WERI-Rb-1 (cell line): ENCODE measurements around the gene TBCD.
"Not testable (repeated sequence)": the region's sequence is repeated elsewhere in the genome, so short reads cannot be mapped to it uniquely, and the experiment has no call there.

Experiments
- DNase-seq: peaks from one replicate; pipeline ENCODE4 v3.0.0-alpha.2; 2020
- H3K27ac ChIP-seq: fragments of 250-450 bp; sonication (Bioruptor Pico); 2 replicates; pipeline ENCODE4 v1.5.1; 2020; ENCODE audit warnings: mild to moderate bottlenecking, moderate library complexity
- H3K27me3 ChIP-seq: fragments of 250-450 bp; sonication (Bioruptor Pico); 2 replicates; pipeline ENCODE4 v1.5.1; 2021; ENCODE audit warnings: mild to moderate bottlenecking, low read depth, moderate library complexity; ENCODE audit not compliant: insufficient read depth, severe bottlenecking
- H3K36me3 ChIP-seq: fragments of 250-450 bp; sonication (Bioruptor Pico); 2 replicates; pipeline ENCODE4 v1.5.1; 2020; ENCODE audit warnings: mild to moderate bottlenecking, moderate library complexity
- H3K4me3 ChIP-seq: 2 replicates; pipeline ENCODE4 v1.5.1; 2011; ENCODE audit warnings: low read depth, mild to moderate bottlenecking, control low read depth, low read length
- H3K9me3 ChIP-seq: fragments of 250-450 bp; sonication (Bioruptor Pico); 2 replicates; pipeline ENCODE4 v1.5.1; 2021; ENCODE audit warnings: mild to moderate bottlenecking, moderate library complexity; ENCODE audit not compliant: severe bottlenecking
- CTCF ChIP-seq: IDR thresholded peaks from 2 replicates; pipeline ENCODE4 v1.5.1; 2011; ENCODE audit warnings: low read depth, mild to moderate bottlenecking, control low read depth, inconsistent platforms, low read length

The TBCD gene

GRCh38 chr17:82949984-82950383, 198.1 kb downstream of the TBCD start:
- Histone ChIP-seq H3K4me3 (no peak overlapping the region), H3K9me3 (peaks cover 97% of the 10 kb centered on the region)
- no peak for TF ChIP-seq CTCF

GRCh38 chr17:82950525-82951102, 198.7 kb downstream of the TBCD start:
- Histone ChIP-seq H3K36me3 (peaks cover 45% of the 10 kb centered on the region), H3K9me3 (peaks cover 98% of the 10 kb centered on the region), H3K27ac (no peak overlapping the region), H3K4me3 (no peak overlapping the region), H3K27me3 (no peaks in the 10 kb centered on the region)
- no peak for DNase-seq
- TF ChIP-seq CTCF, result no peak

More at GRCh38 chr17:82949984-82950383, 198.1 kb downstream of the TBCD start:
- no peaks in the 10 kb centered on the region for H3K27me3 ChIP-seq
- H3K36me3 ChIP-seq, result peaks cover 46% of the 10 kb centered on the region
- no peak overlapping the region for H3K27ac ChIP-seq
- no peak for DNase-seq

GRCh38 chr17:82952019-82952418, 200.2 kb downstream of the TBCD start:
- Histone ChIP-seq H3K4me3 (no peak overlapping the region), H3K9me3 (peaks cover 93% of the 10 kb centered on the region), H3K27me3 (no peaks in the 10 kb centered on the region), H3K27ac (no peak overlapping the region), H3K36me3 (peaks cover 39% of the 10 kb centered on the region)
- TF ChIP-seq CTCF, result no peak
- no peak for DNase-seq

- peaks cover 20% of the 10 kb centered on the region for H3K36me3 ChIP-seq
- DNase-seq, H3K27ac ChIP-seq, H3K27me3 ChIP-seq, H3K4me3 ChIP-seq: not testable (repeated sequence)
- peaks cover 75% of the 10 kb centered on the region for H3K9me3 ChIP-seq
Measured at GRCh38 chr17:82955106-82955505, 203.2 kb downstream of the TBCD start.

GRCh38 chr17:82955627-82956026, 203.8 kb downstream of the TBCD start:
- H3K4me3 ChIP-seq, result not testable (repeated sequence)
- Histone ChIP-seq H3K9me3 (peaks cover 70% of the 10 kb centered on the region), H3K36me3 (peaks cover 14% of the 10 kb centered on the region)

GRCh38 chr17:82956146-82956725, 204.4 kb downstream of the TBCD start:
- Histone ChIP-seq H3K36me3 (peaks cover 8% of the 10 kb centered on the region; the same call in 1 of the 2 replicates), H3K4me3 (no peak overlapping the region), H3K27ac (no peak overlapping the region), H3K9me3 (peaks cover 63% of the 10 kb centered on the region), H3K27me3 (no peaks in the 10 kb centered on the region)
- peak; percentile 8 for DNase-seq
- TF ChIP-seq CTCF, result no peak

More at GRCh38 chr17:82955627-82956026, 203.8 kb downstream of the TBCD start:
- DNase-seq, H3K27ac ChIP-seq, H3K27me3 ChIP-seq: not testable (repeated sequence)
